Gastroesophageal sphincter (tissue), 3 donors: Measurements from ENCODE around the gene USP11.

Experiments used
- POLR2A ChIP-seq, 2 donors: fragments of 450-650 bp; IDR thresholded peaks; one replicate each; pipeline ENCODE4 v1.6.1; 2017; ENCODE audit warnings: antibody characterized with exemption in 2 of 2, mild to moderate bottlenecking in 2 of 2, moderate library complexity in 1 of 2
- POLR2AphosphoS5 ChIP-seq: sonication (generic); formaldehyde crosslinking; IDR thresholded peaks from one replicate; pipeline ENCODE4 v1.6.1; 2017; ENCODE audit warnings: antibody characterized with exemption
- TF ChIP-seq, protein P1 (sequence below), 4 experiments: fragments of 200-600 bp in 2 of 4; fragments of 450-650 bp in 2 of 4; sonication (generic) in 1 of 4; IDR thresholded peaks; one replicate each; pipeline ENCODE4 v1.5.1; 2017 to 2019; ENCODE audit warnings: antibody characterized with exemption in 4 of 4, mild to moderate bottlenecking in 2 of 4, moderate library complexity in 2 of 4

DNA sequence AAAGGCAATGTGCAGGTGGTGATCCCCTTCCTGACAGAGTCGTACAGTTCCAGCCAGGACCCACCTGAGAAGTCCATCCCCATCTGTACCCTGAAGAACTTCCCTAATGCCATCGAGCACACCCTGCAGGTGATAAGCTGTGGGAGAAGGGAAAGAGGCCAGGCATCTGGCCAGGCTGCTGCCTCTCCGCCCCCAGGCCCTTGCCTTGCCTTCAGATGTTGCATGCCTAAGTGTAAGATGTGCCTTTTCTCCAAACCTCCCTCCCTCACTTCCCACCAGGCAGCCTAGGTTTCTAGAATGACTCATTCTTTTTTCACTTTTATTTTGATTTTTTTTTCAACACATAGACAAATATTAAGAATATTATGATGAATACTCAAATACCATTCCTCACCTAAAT is 26.5 kb upstream of the USP11 start:
- TF ChIP-seq, protein P1, sequence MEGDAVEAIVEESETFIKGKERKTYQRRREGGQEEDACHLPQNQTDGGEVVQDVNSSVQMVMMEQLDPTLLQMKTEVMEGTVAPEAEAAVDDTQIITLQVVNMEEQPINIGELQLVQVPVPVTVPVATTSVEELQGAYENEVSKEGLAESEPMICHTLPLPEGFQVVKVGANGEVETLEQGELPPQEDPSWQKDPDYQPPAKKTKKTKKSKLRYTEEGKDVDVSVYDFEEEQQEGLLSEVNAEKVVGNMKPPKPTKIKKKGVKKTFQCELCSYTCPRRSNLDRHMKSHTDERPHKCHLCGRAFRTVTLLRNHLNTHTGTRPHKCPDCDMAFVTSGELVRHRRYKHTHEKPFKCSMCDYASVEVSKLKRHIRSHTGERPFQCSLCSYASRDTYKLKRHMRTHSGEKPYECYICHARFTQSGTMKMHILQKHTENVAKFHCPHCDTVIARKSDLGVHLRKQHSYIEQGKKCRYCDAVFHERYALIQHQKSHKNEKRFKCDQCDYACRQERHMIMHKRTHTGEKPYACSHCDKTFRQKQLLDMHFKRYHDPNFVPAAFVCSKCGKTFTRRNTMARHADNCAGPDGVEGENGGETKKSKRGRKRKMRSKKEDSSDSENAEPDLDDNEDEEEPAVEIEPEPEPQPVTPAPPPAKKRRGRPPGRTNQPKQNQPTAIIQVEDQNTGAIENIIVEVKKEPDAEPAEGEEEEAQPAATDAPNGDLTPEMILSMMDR (IDR thresholded peaks at IDR 0.05) = no peak
- TF ChIP-seq POLR2AphosphoS5 = no peak
- TF ChIP-seq POLR2A (IDR thresholded peaks at IDR 0.05) = no peak
